Pancreas (tissue), 10 donors: Measurements from ENCODE around the gene ZNF211. TPM values are rescaled to one million over a fixed set of nuclear protein-coding genes. Genes with fewer than 3 reads are reported as not detected.

Source experiments
- ATAC-seq, 4 donors: fragments of 200-7000 bp; cut with Tn5 transposase; one replicate each; pipeline versions ENCODE4 v1.8.0 to v1.9.1; 2020; ENCODE audit warnings: mild to moderate bottlenecking in 4 of 4, moderate library complexity in 4 of 4
- DNase-seq, 6 donors: peaks; one replicate each; pipeline ENCODE4 v3.0.0-alpha.2; 2020
- FAIRE-seq: peaks from 2 replicates; lab custom pipeline; 2012; peaks lifted over from hg19 to GRCh38; lab: Jason Lieb, UNC
- H3K27ac ChIP-seq, 4 donors: fragments of 200-600 bp; sonication (generic); 1 replicate in 3 of 4; 2 replicates in 1 of 4; pipeline versions ENCODE4 v1.5.0 to v1.8.0; 2020
- H3K27me3 ChIP-seq, 4 donors: fragments of 200-600 bp; one replicate each; pipeline ENCODE4 v1.8.0; 2021
- H3K36me3 ChIP-seq, 3 donors: fragments of 200-600 bp; sonication (generic) in 1 of 3; one replicate each; pipeline versions ENCODE4 v1.5.0 to v1.8.0; 2020 to 2021
- H3K4me1 ChIP-seq, 3 donors: fragments of 200-600 bp; one replicate each; pipeline ENCODE4 v1.8.0; 2021
- H3K4me3 ChIP-seq, 4 donors: fragments of 200-600 bp; sonication (generic) in 2 of 4; one replicate each; pipeline versions ENCODE4 v1.5.0 to v1.8.0; 2020 to 2021
- H3K9me3 ChIP-seq, 4 donors: fragments of 200-600 bp; one replicate each; pipeline ENCODE4 v1.8.0; 2021
- WGBS, 2 donors: extraction: QIAGEN DNeasy Blood & Tissue Kit; methylation state at CpG; one replicate each; pipeline ENCODE4 v1.1.7; 2013; 5-methylcytosine and 5-hydroxymethylcytosine counted together
- intact Hi-C, 3 donors: fragments of 100-400 bp; cut with DNase I; formaldehyde crosslinking; loops; one replicate each; pipeline versions ENCODE4 v1.11.1 to v1.14.2; 2022
- polyA plus RNA-seq, 2 donors: library from polyadenylated mRNA; stranded (reverse); fragments of 200-250 nt; gene quantifications; one replicate each; pipeline ENCODE4 v1.2.3, GENCODE V29; 2013
- total RNA-seq, 6 donors: library from RNA; stranded (reverse); fragmentation: NEBNext Ultra II Directional in 4 of 6; extraction: Animal tissue kit (Norgen Biotek cat#: 25700) in 4 of 6; gene quantifications; one replicate each; pipeline versions ENCODE4 v1.2.1 to v1.2.4, GENCODE V29; 2021 to 2023
- TF ChIP-seq, protein P1 (sequence below), 4 donors: fragments of 200-600 bp; sonication (generic) in 3 of 4; IDR thresholded peaks; one replicate each; pipeline versions ENCODE4 v1.5.0 to v1.8.0; 2021; ENCODE audit warnings: antibody characterized with exemption in 4 of 4
- donor health status: healthy with polysubstance abuse.
- donor health status: DM: no; HTN: no; CAD: no; lungs with moderate emphysema.
- donor health status: DM: no; HTN: no; CAD: no.
- donor health status: control.
- donor health status: control.
- donor health status: Bipolar disorder and iron deficiency.
- donor health status: DM: yes; HTN: yes; CAD: no.
- donor health status: DM: no; HTN: no; CAD: no.
- donor health status: DM: no; HTN: no; CAD: no.
- donor health status: DM: yes; HTN: yes; CAD: no.

ZNF211 gene
- total and polyA plus RNA-seq, 8 donors, result 2.1 to 14.3 (median 4.7) TPM

DNA sequence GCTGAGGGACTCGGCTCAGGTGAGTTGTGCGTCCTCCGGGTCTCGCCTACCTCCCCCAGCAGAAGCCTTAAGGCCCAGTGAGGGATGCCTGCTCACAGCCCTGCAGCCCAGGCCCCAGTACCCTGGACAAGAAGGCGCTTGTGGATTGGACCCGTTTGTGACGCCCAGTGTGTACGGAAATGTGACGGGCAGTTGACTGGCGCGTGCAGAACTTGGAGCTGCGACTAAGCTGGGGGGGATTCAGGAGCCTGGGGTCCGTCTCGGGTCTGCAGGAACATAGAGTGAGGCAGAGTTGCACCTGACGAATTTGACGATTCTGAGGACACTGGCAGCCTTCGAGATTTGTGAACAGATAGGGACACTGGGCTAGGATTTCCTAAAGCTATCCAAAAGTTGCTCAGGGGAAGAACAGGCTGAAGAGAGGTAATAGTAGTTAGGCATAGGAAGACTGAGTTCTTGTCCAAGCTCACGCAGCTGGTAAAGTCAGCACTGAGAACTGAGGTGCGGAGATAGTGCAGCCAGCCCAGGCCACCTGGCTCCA, 49.3 kb downstream of the ZNF211 start:
- intact Hi-C loops, result no loop called here
- H3K27ac ChIP-seq, result no peak overlapping the region
- TF ChIP-seq, protein P1, sequence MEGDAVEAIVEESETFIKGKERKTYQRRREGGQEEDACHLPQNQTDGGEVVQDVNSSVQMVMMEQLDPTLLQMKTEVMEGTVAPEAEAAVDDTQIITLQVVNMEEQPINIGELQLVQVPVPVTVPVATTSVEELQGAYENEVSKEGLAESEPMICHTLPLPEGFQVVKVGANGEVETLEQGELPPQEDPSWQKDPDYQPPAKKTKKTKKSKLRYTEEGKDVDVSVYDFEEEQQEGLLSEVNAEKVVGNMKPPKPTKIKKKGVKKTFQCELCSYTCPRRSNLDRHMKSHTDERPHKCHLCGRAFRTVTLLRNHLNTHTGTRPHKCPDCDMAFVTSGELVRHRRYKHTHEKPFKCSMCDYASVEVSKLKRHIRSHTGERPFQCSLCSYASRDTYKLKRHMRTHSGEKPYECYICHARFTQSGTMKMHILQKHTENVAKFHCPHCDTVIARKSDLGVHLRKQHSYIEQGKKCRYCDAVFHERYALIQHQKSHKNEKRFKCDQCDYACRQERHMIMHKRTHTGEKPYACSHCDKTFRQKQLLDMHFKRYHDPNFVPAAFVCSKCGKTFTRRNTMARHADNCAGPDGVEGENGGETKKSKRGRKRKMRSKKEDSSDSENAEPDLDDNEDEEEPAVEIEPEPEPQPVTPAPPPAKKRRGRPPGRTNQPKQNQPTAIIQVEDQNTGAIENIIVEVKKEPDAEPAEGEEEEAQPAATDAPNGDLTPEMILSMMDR (IDR thresholded peaks at IDR 0.05), result no peak
- DNase-seq (no peak), ATAC-seq (no peak), FAIRE-seq (no peak)
- H3K4me3 ChIP-seq, result peak overlapping the region; percentile 42 to 99 (median 94)
- peaks cover 4 to 18% (median 10%) of the 10 kb centered on the region in 3 donors for H3K36me3 ChIP-seq
- H3K4me1 ChIP-seq, result peaks cover 0 to 10% (median 8%) of the 10 kb centered on the region in 3 donors
- H3K9me3 ChIP-seq, result peaks cover 0 to 9% (median 0%) of the 10 kb centered on the region in 4 donors
- no peaks in the 10 kb centered on the region for H3K27me3 ChIP-seq
- 3% methylated on average over 19 of the region's 19 CpGs for WGBS, 2 donors

DNA sequence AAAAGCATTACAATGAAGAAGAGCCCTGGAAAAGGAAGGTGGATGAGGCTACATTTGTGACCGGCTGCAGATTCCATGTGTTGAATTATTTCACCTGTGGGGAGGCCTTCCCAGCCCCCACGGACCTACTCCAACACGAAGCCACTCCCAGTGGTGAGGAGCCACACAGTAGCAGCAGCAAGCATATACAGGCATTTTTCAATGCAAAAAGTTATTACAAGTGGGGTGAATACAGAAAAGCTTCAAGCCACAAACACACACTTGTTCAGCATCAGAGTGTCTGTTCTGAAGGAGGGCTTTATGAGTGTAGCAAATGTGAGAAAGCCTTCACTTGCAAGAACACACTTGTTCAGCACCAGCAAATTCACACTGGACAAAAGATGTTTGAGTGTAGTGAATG, 53.8 kb downstream of the ZNF211 start:
- no peak for ATAC-seq
- no peak overlapping the region for H3K4me3 ChIP-seq
- intact Hi-C loops, result no loop called here
- no peaks in the 10 kb centered on the region for H3K27me3 ChIP-seq
- no peak overlapping the region for H3K27ac ChIP-seq
- TF ChIP-seq, protein P1 (IDR thresholded peaks at IDR 0.05), result no peak
- peaks cover 0 to 10% (median 8%) of the 10 kb centered on the region in 3 donors for H3K4me1 ChIP-seq
- FAIRE-seq, result no peak
- no peak for DNase-seq
- peaks cover 0 to 9% (median 1%) of the 10 kb centered on the region in 4 donors for H3K9me3 ChIP-seq
- WGBS, 2 donors, result 97 to 100% methylated on average over 3 of the region's 3 CpGs
- peaks cover 4 to 19% (median 10%) of the 10 kb centered on the region in 3 donors for H3K36me3 ChIP-seq

DNA sequence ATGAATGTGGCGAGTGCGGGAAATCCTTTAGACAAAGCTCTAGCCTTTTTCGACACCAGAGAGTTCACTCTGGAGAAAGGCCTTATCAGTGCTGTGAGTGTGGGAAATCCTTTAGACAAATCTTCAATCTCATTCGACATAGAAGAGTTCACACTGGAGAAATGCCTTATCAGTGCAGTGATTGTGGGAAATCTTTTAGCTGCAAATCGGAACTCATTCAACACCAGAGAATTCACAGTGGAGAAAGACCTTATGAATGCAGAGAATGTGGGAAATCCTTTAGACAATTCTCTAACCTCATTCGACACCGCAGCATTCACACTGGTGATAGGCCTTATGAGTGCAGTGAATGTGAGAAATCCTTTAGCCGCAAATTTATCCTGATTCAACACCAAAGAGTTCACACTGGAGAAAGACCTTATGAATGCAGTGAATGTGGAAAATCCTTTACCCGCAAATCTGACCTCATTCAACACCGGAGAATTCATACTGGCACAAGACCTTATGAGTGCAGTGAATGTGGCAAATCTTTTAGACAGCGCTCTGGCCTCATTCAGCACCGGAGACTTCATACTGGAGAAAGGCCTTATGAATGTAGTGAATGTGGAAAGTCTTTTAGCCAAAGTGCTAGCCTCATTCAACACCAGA, 54.5 kb downstream of the ZNF211 start:
- peaks cover 0 to 9% (median 8%) of the 10 kb centered on the region in 3 donors for H3K4me1 ChIP-seq
- DNase-seq, result no peak
- no peak for ATAC-seq
- peaks cover 4 to 19% (median 10%) of the 10 kb centered on the region in 3 donors for H3K36me3 ChIP-seq
- no peak overlapping the region for H3K4me3 ChIP-seq
- peaks cover 0 to 9% (median 1%) of the 10 kb centered on the region in 4 donors for H3K9me3 ChIP-seq
- H3K27ac ChIP-seq, result no peak overlapping the region
- TF ChIP-seq, protein P1 (IDR thresholded peaks at IDR 0.05), result no peak
- no peaks in the 10 kb centered on the region for H3K27me3 ChIP-seq
- intact Hi-C loops, result no loop called here
- 97 to 98% methylated on average over 12 of the region's 12 CpGs for WGBS, 2 donors
- FAIRE-seq, result no peak

DNA sequence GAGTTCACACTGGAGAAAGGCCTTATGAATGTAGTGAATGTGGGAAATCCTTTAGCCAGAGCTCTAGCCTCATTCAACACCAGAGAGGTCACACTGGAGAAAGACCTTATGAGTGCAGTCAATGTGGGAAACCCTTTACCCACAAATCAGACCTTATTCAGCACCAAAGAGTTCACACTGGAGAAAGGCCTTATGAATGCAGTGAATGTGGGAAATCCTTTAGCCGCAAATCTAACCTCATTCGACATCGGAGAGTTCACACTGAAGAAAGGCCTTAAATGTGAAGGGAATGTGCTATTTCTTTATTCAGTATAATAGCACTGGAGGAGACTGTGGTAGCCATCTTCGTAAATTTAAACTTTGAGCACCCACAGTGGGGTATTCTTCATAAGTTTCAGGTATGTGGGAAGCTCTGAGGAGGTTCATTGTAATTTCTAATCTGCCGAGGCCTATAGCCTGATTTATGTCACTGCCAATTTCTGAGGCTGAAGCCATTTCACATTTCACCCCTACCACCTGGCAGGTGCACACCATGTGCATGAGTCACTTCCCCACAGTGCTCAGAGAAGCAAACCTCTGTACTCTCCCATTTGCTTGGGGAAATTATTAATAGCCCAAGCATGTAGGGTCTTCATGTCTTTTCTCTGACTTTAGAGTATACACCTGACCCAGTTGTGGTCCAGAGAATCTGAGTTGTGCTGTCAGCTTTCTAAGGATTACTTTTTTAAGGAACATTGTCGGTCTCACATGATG, 55.2 kb downstream of the ZNF211 start:
- FAIRE-seq (no peak), DNase-seq (no peak), ATAC-seq (no peak)
- no peak overlapping the region for H3K27ac ChIP-seq
- 96 to 98% methylated on average over 6 of the region's 6 CpGs for WGBS, 2 donors
- H3K4me1 ChIP-seq, result peaks cover 0 to 2% (median under 1%) of the 10 kb centered on the region in 3 donors
- H3K9me3 ChIP-seq, result peaks cover 0 to 9% (median 1%) of the 10 kb centered on the region in 4 donors
- peaks cover 4 to 19% (median 10%) of the 10 kb centered on the region in 3 donors for H3K36me3 ChIP-seq
- TF ChIP-seq, protein P1 (IDR thresholded peaks at IDR 0.05), result no peak
- intact Hi-C loops, result no loop called here
- no peaks in the 10 kb centered on the region for H3K27me3 ChIP-seq
- no peak overlapping the region for H3K4me3 ChIP-seq
